ENCODE measurements around the gene SCRT2.

GRCh38 chr20:652615-653109, 22.9 kb downstream of the SCRT2 start:
- no peak for TF ChIP-seq FOSL2 (IDR thresholded peaks at IDR 0.05; ENCODE audit: borderline replicate concordance, low read depth)
- TF ChIP-seq EZH2phosphoT487 (IDR thresholded peaks at IDR 0.05; ENCODE audit: borderline replicate concordance, low read depth): no peak
- no peak for TF ChIP-seq CTCF (IDR thresholded peaks at IDR 0.05)
- no peak for TF ChIP-seq REST (IDR thresholded peaks at IDR 0.05; ENCODE audit: low read depth, low read length)

Data from SK-N-SH (cell line).